DOHH2 (cell line): ENCODE measurements around the gene FXYD4.

ENCODE experiments used
- EZH2phosphoT487 ChIP-seq: fragments of 200-600 bp; sonication (generic); IDR thresholded peaks from 2 replicates; pipeline ENCODE4 v1.6.1; 2017; ENCODE audit warnings: borderline replicate concordance, mild to moderate bottlenecking, antibody characterized with exemption, low read length, moderate library complexity, mixed read lengths
- TF ChIP-seq, protein P1 (sequence below): fragments of 200-600 bp; sonication (generic); IDR thresholded peaks from one replicate; pipeline ENCODE4 v1.5.1; 2014; ENCODE audit warnings: antibody characterized with exemption, mild to moderate bottlenecking, low read depth, low read length; ENCODE audit not compliant: poor library complexity, severe bottlenecking

- TF ChIP-seq, protein P1, sequence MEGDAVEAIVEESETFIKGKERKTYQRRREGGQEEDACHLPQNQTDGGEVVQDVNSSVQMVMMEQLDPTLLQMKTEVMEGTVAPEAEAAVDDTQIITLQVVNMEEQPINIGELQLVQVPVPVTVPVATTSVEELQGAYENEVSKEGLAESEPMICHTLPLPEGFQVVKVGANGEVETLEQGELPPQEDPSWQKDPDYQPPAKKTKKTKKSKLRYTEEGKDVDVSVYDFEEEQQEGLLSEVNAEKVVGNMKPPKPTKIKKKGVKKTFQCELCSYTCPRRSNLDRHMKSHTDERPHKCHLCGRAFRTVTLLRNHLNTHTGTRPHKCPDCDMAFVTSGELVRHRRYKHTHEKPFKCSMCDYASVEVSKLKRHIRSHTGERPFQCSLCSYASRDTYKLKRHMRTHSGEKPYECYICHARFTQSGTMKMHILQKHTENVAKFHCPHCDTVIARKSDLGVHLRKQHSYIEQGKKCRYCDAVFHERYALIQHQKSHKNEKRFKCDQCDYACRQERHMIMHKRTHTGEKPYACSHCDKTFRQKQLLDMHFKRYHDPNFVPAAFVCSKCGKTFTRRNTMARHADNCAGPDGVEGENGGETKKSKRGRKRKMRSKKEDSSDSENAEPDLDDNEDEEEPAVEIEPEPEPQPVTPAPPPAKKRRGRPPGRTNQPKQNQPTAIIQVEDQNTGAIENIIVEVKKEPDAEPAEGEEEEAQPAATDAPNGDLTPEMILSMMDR, result no peak
- TF ChIP-seq EZH2phosphoT487, result no peak
Observed at GRCh38 chr10:43375401-43376020, 4.1 kb downstream of the FXYD4 start.
